Fibroblast of pulmonary artery (primary cell): ENCODE results near the gene PDCD2L.

Source experiments
- DNase-seq: peaks from one replicate; pipeline ENCODE4 v3.0.0-alpha.2; 2010; ENCODE audit warnings: low read depth
- H3K4me3 ChIP-seq: replicated peaks from 2 replicates; pipeline ENCODE4 v1.5.1; 2011; ENCODE audit warnings: low read depth, mild to moderate bottlenecking, control low read depth, low read length, moderate library complexity
- CTCF ChIP-seq: IDR thresholded peaks from 2 replicates; pipeline ENCODE4 v1.5.1; 2011; ENCODE audit warnings: mild to moderate bottlenecking, control low read depth, low read length, inconsistent platforms; ENCODE audit errors: missing control alignments

PDCD2L gene

DNA sequence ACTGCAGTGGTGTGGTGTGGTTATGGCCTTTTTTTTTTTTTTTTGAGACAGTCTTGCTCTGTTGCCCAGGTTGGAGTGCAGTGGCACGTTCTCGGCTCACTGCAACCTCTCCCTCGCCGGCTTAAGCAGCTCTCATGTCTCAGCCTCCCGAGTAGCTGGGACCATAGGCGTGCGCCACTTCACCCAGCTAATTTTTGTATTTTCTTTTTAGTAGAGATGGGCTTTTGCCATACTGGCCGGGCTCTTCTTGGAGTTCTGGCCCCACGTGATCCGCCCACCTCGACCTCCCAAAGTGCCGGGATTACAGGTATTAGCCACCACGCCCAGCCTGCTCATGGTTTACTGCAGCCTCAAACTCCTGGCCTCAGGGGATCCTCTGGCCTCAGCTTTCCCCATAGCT, 7.0 kb downstream of the PDCD2L start:
- H3K4me3 ChIP-seq = no peak overlapping the region
- no peak for DNase-seq
- no peak for TF ChIP-seq CTCF

DNA sequence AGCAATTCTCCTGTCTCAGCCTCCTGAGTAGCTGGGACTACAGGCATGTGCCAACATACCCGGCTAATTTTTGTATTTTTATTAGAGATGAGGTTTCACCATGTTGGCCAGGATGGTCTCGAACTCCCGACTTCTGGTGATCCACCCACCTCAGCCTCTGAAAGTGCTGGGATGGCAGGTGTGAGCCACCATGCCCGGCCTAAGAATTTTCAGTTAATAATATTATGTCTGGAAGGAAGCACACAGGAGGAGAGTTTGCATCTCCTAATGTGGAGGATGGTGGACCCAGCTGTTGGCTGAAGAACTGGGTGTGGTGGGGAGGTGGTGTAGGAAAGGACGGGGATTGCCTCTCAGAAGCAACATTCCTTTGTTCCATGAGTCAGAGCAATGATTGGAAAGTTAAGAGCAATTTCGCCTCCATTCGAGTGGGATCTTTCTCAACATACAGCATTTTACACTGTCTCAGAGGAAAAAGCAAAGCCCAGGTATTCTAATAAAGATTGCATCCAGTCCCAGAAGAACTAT, 11.9 kb downstream of the PDCD2L start:
- no peak overlapping the region for H3K4me3 ChIP-seq
- DNase-seq = no peak
- no peak for TF ChIP-seq CTCF

DNA sequence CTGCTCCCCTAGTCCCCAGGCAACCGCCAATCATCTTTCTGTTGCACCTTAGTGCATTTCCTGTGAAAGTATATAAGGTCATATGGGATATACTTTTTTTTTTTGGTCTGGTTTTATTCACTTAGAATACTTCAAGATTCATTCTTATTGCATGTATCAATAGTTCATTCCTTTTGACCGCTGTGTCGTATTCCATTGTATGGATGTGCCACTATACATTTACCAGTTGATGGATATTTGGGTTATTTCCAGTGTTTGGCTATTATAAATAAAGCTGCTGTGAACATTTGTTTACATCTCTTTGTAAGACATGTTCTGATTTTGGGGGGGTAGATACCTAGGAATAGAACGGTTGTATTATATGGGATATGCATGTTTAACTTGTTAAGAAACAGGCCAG, 14.1 kb downstream of the PDCD2L start:
- DNase-seq = no peak
- no peak overlapping the region for H3K4me3 ChIP-seq
- TF ChIP-seq CTCF = no peak

DNA sequence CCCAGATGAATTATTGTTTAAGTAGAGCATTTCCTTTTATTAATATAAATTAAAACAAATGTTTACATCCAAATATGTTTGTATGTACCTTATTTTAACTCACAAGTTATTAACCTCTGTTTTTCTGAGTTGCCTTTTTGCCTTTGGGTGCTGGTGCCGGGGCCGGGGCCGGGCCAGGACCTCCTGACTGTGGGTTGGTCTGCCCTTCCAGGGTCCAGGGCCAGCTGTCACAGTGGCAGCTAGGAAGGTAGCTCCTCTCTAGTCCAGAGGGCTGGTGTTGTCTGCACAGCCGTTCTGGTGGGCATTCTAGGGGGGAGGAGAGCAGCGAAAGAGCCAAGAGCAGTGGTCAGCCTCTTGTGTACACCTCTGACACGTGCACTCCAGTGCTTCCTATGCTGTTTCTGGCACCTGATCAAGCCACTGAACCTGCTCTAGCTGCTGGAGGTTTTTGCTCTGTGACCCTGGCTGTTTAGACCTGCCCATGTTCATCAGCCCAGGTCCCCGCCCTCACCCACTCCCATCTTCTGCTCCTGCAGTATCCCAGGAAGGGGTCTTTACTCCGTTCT, 22.0 kb downstream of the PDCD2L start:
- DNase-seq = no peak

DNA sequence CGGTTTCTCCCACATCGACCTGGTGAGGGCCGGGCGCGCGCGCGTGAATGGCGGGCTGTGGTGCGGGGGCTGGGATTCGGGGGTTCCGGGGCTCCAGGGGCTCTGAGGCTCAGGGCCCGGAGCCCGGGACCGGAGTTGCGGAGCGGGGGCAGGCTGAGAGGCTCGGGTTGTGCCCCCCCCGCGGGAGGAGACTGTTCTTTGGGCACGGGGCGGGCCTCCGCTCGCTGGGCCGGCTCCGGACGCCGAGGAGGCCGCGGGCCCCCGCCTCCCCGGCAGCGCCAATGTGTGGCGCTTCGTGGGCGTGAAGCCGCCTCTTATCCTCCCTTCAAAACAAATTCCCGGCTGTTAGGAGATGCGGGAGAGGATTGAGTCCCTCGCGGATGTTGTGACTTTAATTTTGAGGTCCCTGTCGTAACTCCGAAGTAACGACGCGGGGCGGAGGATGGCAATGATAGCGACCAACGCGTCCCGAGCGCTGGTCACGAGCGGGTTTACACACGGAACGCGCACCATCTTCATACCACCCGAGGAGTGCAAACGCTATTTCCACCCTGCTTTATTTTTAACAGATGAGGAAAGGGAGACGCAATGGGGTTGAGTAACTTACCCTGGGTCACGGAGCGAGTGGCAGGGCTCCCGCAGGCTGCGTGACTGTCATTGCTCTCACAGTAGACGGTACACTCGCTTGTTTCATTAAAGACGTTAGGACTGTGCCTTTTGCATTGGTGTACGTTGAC, 24.5 kb downstream of the PDCD2L start:
- peak overlapping the region; percentile 93 for H3K4me3 ChIP-seq
- DNase-seq = peak; percentile 27
- TF ChIP-seq CTCF = no peak

More for the DNA sequence above, 22.0 kb downstream of the PDCD2L start:
- no peak overlapping the region for H3K4me3 ChIP-seq
- no peak for TF ChIP-seq CTCF

DNA sequence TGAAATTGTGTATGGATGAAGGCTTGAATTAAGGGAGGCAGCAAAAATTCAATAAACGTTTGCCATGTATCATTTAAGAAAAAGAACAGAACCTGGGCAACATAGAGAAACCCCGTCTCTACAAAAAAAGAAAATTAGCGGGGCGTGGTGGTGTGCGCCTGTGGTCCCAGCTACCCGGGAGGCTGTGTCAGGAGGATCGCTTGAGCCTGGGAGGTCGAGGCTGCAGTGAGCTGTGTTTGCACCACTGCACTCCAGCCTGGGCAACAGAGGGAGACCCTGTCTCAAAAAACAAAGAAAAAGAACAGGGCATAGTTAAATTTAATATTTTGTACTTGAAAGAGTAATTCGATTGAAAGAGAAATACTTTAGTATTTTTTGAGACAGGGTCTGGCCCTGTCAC, 25.4 kb downstream of the PDCD2L start:
- DNase-seq = no peak
- H3K4me3 ChIP-seq = peak overlapping the region; percentile 93
- no peak for TF ChIP-seq CTCF
